Measurements from ENCODE around the gene PARVA.

Gene PARVA

GRCh38 chr11:12415342-12415966 is 38.1 kb downstream of the PARVA start:
- no peak overlapping the region for H3K4me2 ChIP-seq
- no peak for TF ChIP-seq Cebpa-rat (IDR thresholded peaks at IDR 0.05)
- H4K20me1 ChIP-seq, result no peaks in the 10 kb centered on the region
- no peak overlapping the region for H3K9ac ChIP-seq
- no peaks in the 10 kb centered on the region for H3K27me3 ChIP-seq
- no peaks in the 10 kb centered on the region for H3K36me3 ChIP-seq
- no peaks in the 10 kb centered on the region for H3K4me1 ChIP-seq
- no peak overlapping the region for H3K27ac ChIP-seq
- no peak overlapping the region for H3K4me3 ChIP-seq
- H3K9me3 ChIP-seq, result no peaks in the 10 kb centered on the region

GRCh38 chr11:12416552-12416951 is 39.2 kb downstream of the PARVA start:
- H3K27ac ChIP-seq, result no peak overlapping the region
- H3K4me2 ChIP-seq, result no peak overlapping the region
- no peaks in the 10 kb centered on the region for H3K9me3 ChIP-seq
- no peaks in the 10 kb centered on the region for H3K4me1 ChIP-seq
- TF ChIP-seq Cebpa-rat (IDR thresholded peaks at IDR 0.05), result no peak
- H4K20me1 ChIP-seq, result no peaks in the 10 kb centered on the region
- no peaks in the 10 kb centered on the region for H3K27me3 ChIP-seq
- H3K4me3 ChIP-seq, result no peak overlapping the region
- H3K36me3 ChIP-seq, result no peaks in the 10 kb centered on the region
- H3K9ac ChIP-seq, result no peak overlapping the region

GRCh38 chr11:12417691-12418611 is 40.6 kb downstream of the PARVA start:
- H3K9ac ChIP-seq, result no peak overlapping the region
- H4K20me1 ChIP-seq, result no peaks in the 10 kb centered on the region
- no peaks in the 10 kb centered on the region for H3K36me3 ChIP-seq
- no peak overlapping the region for H3K27ac ChIP-seq
- H3K27me3 ChIP-seq, result no peaks in the 10 kb centered on the region
- H3K4me2 ChIP-seq, result no peak overlapping the region
- TF ChIP-seq Cebpa-rat (IDR thresholded peaks at IDR 0.05), result no peak
- no peaks in the 10 kb centered on the region for H3K9me3 ChIP-seq
- no peaks in the 10 kb centered on the region for H3K4me1 ChIP-seq
- no peak overlapping the region for H3K4me3 ChIP-seq

GRCh38 chr11:12420040-12420439 is 42.7 kb downstream of the PARVA start:
- Histone ChIP-seq H3K9ac (no peak overlapping the region), H3K27me3 (no peaks in the 10 kb centered on the region), H4K20me1 (no peaks in the 10 kb centered on the region), H3K27ac (no peak overlapping the region), H3K4me1 (no peaks in the 10 kb centered on the region), H3K36me3 (no peaks in the 10 kb centered on the region), H3K9me3 (no peaks in the 10 kb centered on the region), H3K4me3 (no peak overlapping the region), H3K4me2 (no peak overlapping the region)
- TF ChIP-seq Cebpa-rat (IDR thresholded peaks at IDR 0.05), result no peak

- H3K36me3 ChIP-seq, result no peaks in the 10 kb centered on the region
- no peaks in the 10 kb centered on the region for H4K20me1 ChIP-seq
- H3K27me3 ChIP-seq, result no peaks in the 10 kb centered on the region
- no peak overlapping the region for H3K4me3 ChIP-seq
- H3K9me3 ChIP-seq, result no peaks in the 10 kb centered on the region
- no peak overlapping the region for H3K4me2 ChIP-seq
- TF ChIP-seq Cebpa-rat (IDR thresholded peaks at IDR 0.05), result no peak
- H3K27ac ChIP-seq, result no peak overlapping the region
- no peaks in the 10 kb centered on the region for H3K4me1 ChIP-seq
- H3K9ac ChIP-seq, result no peak overlapping the region
Measured at GRCh38 chr11:12420706-12421105, 43.3 kb downstream of the PARVA start.

GRCh38 chr11:12421386-12421785 is 44.0 kb downstream of the PARVA start:
- H4K20me1 ChIP-seq, result no peaks in the 10 kb centered on the region
- no peak overlapping the region for H3K27ac ChIP-seq
- H3K9ac ChIP-seq, result no peak overlapping the region
- no peak overlapping the region for H3K4me3 ChIP-seq
- TF ChIP-seq Cebpa-rat (IDR thresholded peaks at IDR 0.05), result no peak
- H3K27me3 ChIP-seq, result no peaks in the 10 kb centered on the region
- H3K36me3 ChIP-seq, result no peaks in the 10 kb centered on the region
- no peak overlapping the region for H3K4me2 ChIP-seq
- no peaks in the 10 kb centered on the region for H3K9me3 ChIP-seq
- H3K4me1 ChIP-seq, result no peaks in the 10 kb centered on the region

- H3K4me1 ChIP-seq, result no peaks in the 10 kb centered on the region
- no peaks in the 10 kb centered on the region for H4K20me1 ChIP-seq
- H3K9me3 ChIP-seq, result no peaks in the 10 kb centered on the region
- no peak overlapping the region for H3K27ac ChIP-seq
- H3K4me3 ChIP-seq, result no peak overlapping the region
- no peak overlapping the region for H3K9ac ChIP-seq
- no peak for TF ChIP-seq Cebpa-rat (IDR thresholded peaks at IDR 0.05)
- H3K27me3 ChIP-seq, result no peaks in the 10 kb centered on the region
- no peak overlapping the region for H3K4me2 ChIP-seq
- no peaks in the 10 kb centered on the region for H3K36me3 ChIP-seq
Measured at GRCh38 chr11:12426176-12426575, 48.8 kb downstream of the PARVA start.

GRCh38 chr11:12429155-12429554 is 51.8 kb downstream of the PARVA start:
- no peak for TF ChIP-seq Cebpa-rat (IDR thresholded peaks at IDR 0.05)
- H3K4me2 ChIP-seq, result no peak overlapping the region
- H3K36me3 ChIP-seq, result no peaks in the 10 kb centered on the region
- H3K27ac ChIP-seq, result no peak overlapping the region
- H3K9me3 ChIP-seq, result no peaks in the 10 kb centered on the region
- no peaks in the 10 kb centered on the region for H3K27me3 ChIP-seq
- no peak overlapping the region for H3K4me3 ChIP-seq
- H3K4me1 ChIP-seq, result no peaks in the 10 kb centered on the region
- no peak overlapping the region for H3K9ac ChIP-seq
- no peaks in the 10 kb centered on the region for H4K20me1 ChIP-seq

- Histone ChIP-seq H3K27ac (no peak overlapping the region), H3K9me3 (no peaks in the 10 kb centered on the region), H3K9ac (no peak overlapping the region), H3K27me3 (no peaks in the 10 kb centered on the region), H3K4me1 (no peaks in the 10 kb centered on the region), H3K4me3 (no peak overlapping the region), H3K4me2 (no peak overlapping the region), H4K20me1 (no peaks in the 10 kb centered on the region), H3K36me3 (no peaks in the 10 kb centered on the region)
- TF ChIP-seq Cebpa-rat (IDR thresholded peaks at IDR 0.05), result no peak
Measured at GRCh38 chr11:12430351-12430750, 53.0 kb downstream of the PARVA start.

GRCh38 chr11:12430954-12431595 is 53.7 kb downstream of the PARVA start:
- no peaks in the 10 kb centered on the region for H4K20me1 ChIP-seq
- H3K4me3 ChIP-seq, result no peak overlapping the region
- no peak overlapping the region for H3K9ac ChIP-seq
- no peaks in the 10 kb centered on the region for H3K9me3 ChIP-seq
- H3K27ac ChIP-seq, result no peak overlapping the region
- no peak overlapping the region for H3K4me2 ChIP-seq
- no peaks in the 10 kb centered on the region for H3K27me3 ChIP-seq
- H3K36me3 ChIP-seq, result no peaks in the 10 kb centered on the region
- no peaks in the 10 kb centered on the region for H3K4me1 ChIP-seq
- TF ChIP-seq Cebpa-rat (IDR thresholded peaks at IDR 0.05), result no peak

All from BLaER1 (cell line).